ENCODE measurements around the gene TNS3. TPM values are rescaled to one million over a fixed set of nuclear protein-coding genes. Genes with fewer than 3 reads are reported as not detected.

Gene TNS3
- total and polyA plus RNA-seq, 2 of the 13 experiments (the other 11 are each of a cell fraction or from before 2014, with no cell fraction given), result 52.9 to 55.7 TPM

- TF ChIP-seq ZNF230 (CRISPR knock-in tag; IDR thresholded peaks at IDR 0.05), result no peak
- peak; percentile 57; the same call in 1 of the 2 replicates for TF ChIP-seq ZNF431 (CRISPR knock-in tag; IDR thresholded peaks at IDR 0.05; ENCODE audit: borderline replicate concordance, low read depth)
- Histone ChIP-seq H3K4me1 (ENCODE audit: insufficient read depth, low read length) (peaks cover 15% of the 10 kb centered on the region; the same call in 1 of the 2 replicates), H3K79me2 (ENCODE audit: insufficient read depth, low read length) (no peaks in the 10 kb centered on the region), H2AFZ (ENCODE audit: low read length) (no peak overlapping the region), H3K9me3 (ENCODE audit: low read length) (no peaks in the 10 kb centered on the region), H3K4me3 (replicated peaks in 1 of 3; ENCODE audit: insufficient read depth in 1 of 3, low read depth in 2 of 3, low read length in 3 of 3) (no peak overlapping the region), H3K9ac (ENCODE audit: insufficient read depth, low read depth, low read length) (no peak overlapping the region), H4K20me1 (ENCODE audit: insufficient read depth, low read length) (no peaks in the 10 kb centered on the region), H3K27ac (ENCODE audit: extremely low read length, insufficient read depth, low read length) (no peak overlapping the region), H3K36me3 (replicated peaks in 1 of 2; ENCODE audit: control insufficient read depth in 1 of 2, insufficient read depth in 2 of 2, low read length in 2 of 2) (no peaks in the 10 kb centered on the region), H3K4me2 (ENCODE audit: low read depth, low read length) (no peak overlapping the region), H3K27me3 (ENCODE audit: control insufficient read depth in 1 of 2, insufficient read depth in 2 of 2, low read length in 2 of 2) (peaks cover 1 to 30% of the 10 kb centered on the region in 2 experiments)
- ChIA-PET CTCF (ENCODE audit: low intra/inter-chr PET ratio, low total read pairs) (no interaction called here), POLR2A (no interaction called here)
- FAIRE-seq (no peak), ATAC-seq (no peak), DNase-seq (ENCODE audit: low spot score) (no peak)
- 72% methylated on average over 5 of the region's 5 CpGs for WGBS (ENCODE audit: low lambda C conversion rate)
- BruUV-seq (replicated peaks), result no TSS peak
- intact Hi-C loops (cut with micrococcal nuclease; ENCODE audit: unreplicated experiment), result no loop called here
- in situ Hi-C loops (cut with HindIII; ENCODE audit: extremely low pct_ligation_motif_present, low pct_unique_long_range_greater_than_20kb), result loop anchor here (25.0 kb wide), 1 partner anchor 860 kb away; no protein-coding TSS in a partner anchor
Observed at GRCh38 chr7:47252675-47253074, 329.2 kb downstream of the TNS3 start.

GRCh38 chr7:47249361-47249760, 332.6 kb downstream of the TNS3 start:
- Histone ChIP-seq H3K4me3 (replicated peaks in 1 of 3; ENCODE audit: insufficient read depth in 1 of 3, low read depth in 2 of 3, low read length in 3 of 3) (no peak overlapping the region), H3K27me3 (ENCODE audit: control insufficient read depth in 1 of 2, insufficient read depth in 2 of 2, low read length in 2 of 2) (peaks cover 2 to 19% of the 10 kb centered on the region in 2 experiments; a peak in 4 of 5 replicates), H3K79me2 (ENCODE audit: insufficient read depth, low read length) (no peaks in the 10 kb centered on the region), H3K27ac (ENCODE audit: extremely low read length, insufficient read depth, low read length) (no peak overlapping the region), H3K4me2 (ENCODE audit: low read depth, low read length) (no peak overlapping the region), H3K36me3 (replicated peaks in 1 of 2; ENCODE audit: control insufficient read depth in 1 of 2, insufficient read depth in 2 of 2, low read length in 2 of 2) (no peaks in the 10 kb centered on the region), H3K9ac (ENCODE audit: insufficient read depth, low read depth, low read length) (no peak overlapping the region), H3K9me3 (ENCODE audit: low read length) (no peaks in the 10 kb centered on the region), H4K20me1 (ENCODE audit: insufficient read depth, low read length) (no peaks in the 10 kb centered on the region), H2AFZ (ENCODE audit: low read length) (no peak overlapping the region), H3K4me1 (ENCODE audit: insufficient read depth, low read length) (peaks cover 9% of the 10 kb centered on the region; the same call in 1 of the 2 replicates)
- 1% methylated on average over 2 of the region's 2 CpGs for WGBS (ENCODE audit: low lambda C conversion rate)
- no TSS peak for BruUV-seq (replicated peaks)
- DNase-seq (ENCODE audit: low spot score) (no peak), ATAC-seq (no peak), FAIRE-seq (no peak)
- intact Hi-C loops (cut with micrococcal nuclease; ENCODE audit: unreplicated experiment), result no loop called here
- in situ Hi-C loops (cut with HindIII; ENCODE audit: extremely low pct_ligation_motif_present, low pct_unique_long_range_greater_than_20kb), result no loop called here
- ChIA-PET CTCF (ENCODE audit: low intra/inter-chr PET ratio, low total read pairs) (no interaction called here), POLR2A (no interaction called here)
- TF ChIP-seq SOX6 (IDR thresholded peaks at IDR 0.05) (no peak), SOX6 (CRISPR knock-in tag; IDR thresholded peaks at IDR 0.05) (no peak), CEBPB (IDR thresholded peaks at IDR 0.05; ENCODE audit: borderline replicate concordance, low read depth, low read length) (peak; percentile 32; the same call in 1 of the 2 replicates), NBN (conservative IDR thresholded peaks at IDR 0.05) (no peak), ZNF687 (CRISPR knock-in tag; IDR thresholded peaks at IDR 0.05) (no peak), TMF1 (CRISPR knock-in tag; IDR thresholded peaks at IDR 0.05; ENCODE audit: low read depth) (no peak)

All from HepG2 (cell line).